ENCODE data around the gene POLR2E.

POLR2E gene

DNA sequence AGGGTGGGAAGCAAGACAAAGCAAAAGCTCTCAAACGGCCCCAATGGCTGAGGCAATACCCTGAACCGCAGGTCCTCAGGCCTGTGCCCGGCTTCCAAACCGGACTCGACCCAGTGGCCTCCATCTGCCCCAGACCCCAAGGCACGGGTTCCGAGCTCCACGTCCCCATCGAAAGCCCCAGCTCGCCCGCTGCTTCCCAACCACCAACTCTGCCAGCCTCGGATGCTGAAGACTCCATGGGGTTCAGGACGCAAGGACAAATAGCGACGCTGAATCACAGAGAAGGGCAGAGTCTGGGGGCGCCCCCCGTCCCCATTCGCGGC, 559 bp downstream of the POLR2E start:
- DNase-seq (ENCODE audit: low spot score), result no peak

DNA sequence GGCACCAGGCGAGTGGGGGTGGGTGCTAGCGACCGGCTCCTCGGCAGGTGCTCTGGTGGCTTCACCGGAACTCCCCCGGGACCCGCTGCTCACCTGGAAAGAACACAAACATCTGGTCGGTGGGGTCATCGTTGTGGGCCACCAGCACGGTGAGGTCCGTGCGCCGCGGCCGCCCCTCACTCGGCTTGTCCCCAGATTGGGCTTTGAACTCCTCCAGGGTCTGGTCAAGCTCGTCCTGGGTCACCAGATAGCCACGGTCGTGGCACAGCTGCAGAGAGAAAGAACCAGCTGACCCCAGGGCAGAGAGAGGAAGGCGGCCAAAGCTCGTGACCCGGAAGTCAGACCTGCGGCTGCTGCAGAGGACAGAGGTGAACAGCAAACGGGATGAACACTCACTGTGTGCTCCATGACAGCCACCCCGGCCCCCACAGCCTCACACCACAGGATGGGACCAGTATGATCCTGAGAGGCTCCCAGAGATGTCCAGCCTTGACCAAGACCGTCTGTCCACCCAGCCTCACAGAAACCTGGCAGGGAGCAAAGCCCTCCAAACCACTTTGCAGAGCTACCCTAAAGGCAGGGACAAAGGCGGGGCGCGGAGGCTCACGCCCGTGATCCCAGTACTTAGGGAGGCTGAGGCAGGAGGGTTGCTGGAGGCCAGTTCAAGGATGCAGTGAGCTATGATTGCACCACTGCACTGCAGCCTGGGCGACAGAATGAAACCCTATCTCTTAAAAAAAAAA, 1.2 kb downstream of the POLR2E start:
- no peak for DNase-seq (ENCODE audit: low spot score)

DNA sequence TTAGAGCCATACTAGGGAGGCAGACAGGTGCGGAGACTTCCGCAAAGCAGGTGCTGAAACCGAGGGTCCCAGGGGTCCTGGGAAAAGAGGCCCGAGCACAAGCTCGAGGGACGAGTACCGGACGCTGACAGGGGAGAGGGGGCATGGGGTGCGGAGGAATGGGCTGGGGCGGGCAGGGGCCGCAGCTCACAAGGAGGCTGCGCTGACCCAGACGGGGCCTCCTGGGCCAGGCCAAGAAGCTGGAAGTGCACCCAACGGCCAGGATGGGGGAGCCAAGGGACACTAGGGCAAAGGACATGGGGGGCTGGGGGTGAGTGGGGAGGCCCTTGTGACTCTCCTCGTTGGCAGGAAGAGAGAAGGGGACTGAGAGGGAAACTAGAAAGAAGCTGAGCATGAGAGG, 1.8 kb downstream of the POLR2E start:
- DNase-seq (ENCODE audit: low spot score), result no peak

DNA sequence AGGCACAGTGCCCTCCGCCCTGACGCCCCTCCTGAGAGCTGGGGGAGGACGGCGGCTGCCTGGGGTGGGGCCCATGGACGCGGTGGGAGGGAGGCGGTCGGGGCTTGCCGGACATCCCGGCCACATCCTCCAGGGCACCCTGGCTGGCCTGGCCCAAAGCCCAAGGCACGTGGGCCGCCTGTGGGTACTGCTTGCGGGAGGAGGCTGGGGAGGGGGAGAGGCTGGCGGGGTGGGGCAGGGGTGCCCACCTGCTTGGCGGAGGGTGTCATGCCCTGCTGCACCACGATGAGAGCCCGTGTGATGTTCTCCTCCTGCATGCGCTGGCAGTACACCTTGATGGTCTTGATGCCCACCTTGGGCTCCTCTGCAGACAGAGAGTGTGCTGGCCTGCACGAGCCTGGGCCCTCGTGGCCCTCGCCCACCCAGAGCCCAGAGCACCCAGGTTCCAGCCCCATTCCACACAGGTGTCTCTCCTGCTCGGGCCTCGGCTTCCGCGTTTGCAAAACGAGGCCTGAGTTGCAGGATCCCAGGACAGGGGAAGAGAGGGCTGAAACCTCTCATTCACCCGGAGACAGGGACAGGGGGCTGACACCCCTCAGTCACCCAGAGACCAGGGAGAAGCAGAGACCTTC, 3.5 kb downstream of the POLR2E start:
- DNase-seq (ENCODE audit: low spot score), result no peak

DNA sequence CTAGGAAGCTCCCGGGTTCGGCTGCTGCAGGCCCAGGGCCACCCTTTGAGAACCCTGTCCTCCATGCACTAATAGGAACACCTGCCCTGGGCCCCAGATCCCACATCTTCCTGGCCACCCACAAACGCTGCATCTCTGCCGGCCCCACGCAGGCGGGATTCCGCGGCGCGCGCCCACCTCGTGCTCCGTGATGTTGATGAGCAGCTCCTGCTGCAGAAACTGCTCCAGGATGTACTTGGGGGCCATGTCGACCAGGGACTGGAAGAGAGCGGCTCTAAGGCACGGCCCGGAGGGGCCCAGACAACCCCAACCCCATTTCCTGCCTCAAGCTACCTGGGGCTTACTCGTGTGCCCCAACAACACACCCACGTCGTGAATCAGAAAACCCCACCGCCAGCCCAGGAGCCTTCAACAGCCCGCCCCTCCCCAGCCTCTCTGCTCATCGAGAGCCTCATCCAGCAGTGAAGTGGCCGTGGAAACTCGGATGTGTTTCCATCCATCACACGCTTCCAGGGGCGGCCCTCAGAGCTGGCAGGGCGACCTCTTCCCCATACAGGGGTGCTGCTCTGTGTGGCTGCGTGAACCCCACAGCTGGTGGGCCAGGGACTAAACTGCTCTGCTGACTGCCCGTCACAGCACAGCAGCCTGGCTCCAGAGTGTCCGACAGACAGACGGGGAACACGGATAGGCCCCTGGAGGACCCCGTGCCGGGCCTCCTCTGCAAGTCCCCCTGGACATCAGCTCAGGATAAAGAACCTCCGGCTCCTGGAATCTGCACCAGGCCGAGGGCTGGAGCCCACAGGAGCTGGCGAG, 4.2 kb downstream of the POLR2E start:
- DNase-seq (ENCODE audit: low spot score), result no peak

DNA sequence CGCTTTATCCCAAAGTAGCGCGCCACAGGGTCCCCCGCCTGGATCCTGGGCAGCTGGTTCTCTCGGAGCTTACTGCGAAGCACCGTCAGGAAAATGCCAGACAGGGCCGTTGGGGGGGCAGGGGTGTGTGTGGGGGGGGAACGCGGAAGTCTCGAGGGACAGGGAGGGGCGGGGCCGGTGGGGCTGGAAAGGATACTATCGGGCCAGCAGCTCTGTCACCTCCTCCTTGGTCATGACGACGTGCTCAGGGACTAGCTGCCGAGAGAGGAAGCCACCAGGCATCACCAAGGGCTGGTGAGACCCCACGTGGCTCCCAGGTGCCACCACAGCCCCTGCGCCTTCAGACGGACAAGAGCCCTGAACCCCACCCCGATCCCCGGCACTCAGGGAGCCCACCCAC, 5.3 kb downstream of the POLR2E start:
- DNase-seq (ENCODE audit: low spot score), result no peak

DNA sequence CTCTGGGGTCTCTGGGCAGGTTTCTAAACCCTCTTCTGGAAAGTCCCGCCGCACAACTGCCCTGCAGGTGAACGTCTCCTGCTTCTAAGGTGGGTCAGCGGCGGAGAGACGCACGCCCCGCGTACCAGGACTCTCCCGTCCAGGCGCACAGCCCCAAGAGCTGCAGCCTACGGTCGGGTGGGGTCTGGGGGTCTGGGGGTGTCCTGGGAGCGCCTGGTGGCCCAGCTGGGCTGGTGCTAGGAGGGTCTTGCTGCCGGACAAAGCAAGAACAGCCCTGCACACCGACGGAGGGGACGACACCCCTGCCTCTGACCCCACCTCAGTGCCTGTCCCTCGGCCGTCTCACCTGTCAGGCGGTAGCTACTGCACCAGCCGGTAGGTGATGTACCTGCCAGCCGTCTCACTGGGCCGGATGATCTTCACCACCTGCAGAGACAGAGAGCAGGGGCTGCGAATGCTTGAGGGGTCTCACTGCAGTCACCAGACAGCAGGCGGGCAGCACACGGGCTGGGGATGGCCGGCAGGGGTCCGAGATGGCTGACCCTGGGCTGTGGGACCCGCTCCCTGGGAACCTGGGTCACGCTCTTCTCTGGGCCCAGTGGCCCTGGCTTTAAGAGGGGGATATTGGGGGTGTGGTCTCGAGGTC, 5.9 kb downstream of the POLR2E start:
- DNase-seq (ENCODE audit: low spot score), result no peak

DNA sequence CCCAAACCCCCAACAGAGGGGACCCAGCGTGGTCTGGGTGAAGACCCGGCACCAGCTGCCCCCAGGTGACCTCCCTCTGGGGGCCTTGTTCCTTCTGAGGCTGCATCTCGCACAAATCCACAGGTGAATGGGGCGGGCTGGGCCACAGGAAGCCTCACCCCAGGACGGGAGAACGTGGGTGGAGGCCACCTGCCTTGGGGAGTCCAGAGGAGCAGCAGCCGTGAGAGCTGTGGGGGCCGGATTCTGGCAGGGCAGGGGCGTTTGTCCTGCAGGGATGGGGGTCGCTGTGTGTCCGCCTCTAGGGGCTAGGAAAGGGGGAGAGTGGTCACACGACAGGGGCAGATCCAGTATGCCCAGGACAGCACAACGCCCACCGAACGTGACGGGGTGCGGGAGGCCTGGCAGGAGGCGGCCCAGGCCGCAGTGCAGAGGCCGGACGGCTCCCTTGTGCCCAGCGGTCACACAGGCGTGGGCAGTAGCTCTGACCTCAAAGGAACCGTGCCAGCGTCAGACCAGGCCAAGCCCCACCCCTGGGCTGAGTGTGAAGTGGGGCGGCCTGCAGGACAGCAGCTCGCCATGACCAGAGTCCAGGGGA, 6.7 kb downstream of the POLR2E start:
- no peak for DNase-seq (ENCODE audit: low spot score)

DNA sequence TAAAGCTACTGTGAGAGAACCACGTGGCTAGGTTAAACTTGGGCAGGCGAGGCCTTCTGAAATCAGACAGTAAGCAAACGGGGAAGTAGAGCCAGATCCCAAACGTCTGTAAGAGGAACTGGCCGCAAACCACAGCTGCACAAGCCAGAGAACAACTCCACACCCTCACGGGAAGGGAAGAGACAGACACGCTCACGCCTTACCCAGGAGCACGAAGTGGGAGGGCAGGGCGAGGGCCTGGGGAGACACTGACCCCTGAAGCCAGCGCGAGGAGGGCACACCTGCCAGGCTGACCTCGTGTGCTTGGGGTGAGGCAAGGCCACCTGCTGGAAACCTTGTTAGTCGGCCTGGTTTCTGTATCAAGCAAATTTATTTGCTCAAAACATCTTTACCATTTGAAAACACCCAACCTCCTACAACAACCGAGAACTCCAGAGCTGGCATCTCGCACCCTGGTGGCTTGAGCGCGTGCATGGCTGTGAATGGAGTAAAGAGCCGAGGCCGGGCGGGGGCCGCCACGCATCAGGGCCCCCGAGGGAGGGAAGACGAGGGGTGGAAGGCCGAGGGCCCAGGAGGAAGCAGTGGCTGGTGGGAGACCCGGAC, 7.3 kb downstream of the POLR2E start:
- DNase-seq (ENCODE audit: low spot score), result peak; percentile 81

DNA sequence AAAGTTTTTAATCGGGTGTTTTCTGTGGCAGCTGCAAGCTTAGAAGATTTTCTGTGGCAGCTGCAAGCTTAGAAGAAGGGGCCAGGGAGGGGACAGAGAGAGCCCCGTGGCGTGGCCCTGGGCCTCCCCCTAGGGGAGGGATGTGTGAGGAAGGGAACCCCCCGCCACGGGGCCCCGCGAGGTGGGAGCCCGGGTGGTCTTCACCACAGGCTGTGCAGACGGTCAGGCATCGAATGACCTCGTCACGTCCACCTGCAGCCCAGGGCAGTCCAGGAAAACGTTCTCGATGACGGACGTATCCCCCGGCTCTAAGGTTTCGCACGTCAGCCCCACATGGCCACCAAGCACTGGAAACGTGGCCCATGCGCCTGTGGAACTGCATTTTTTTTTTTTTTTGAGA, 8.6 kb downstream of the POLR2E start:
- no peak for DNase-seq (ENCODE audit: low spot score)

DNA sequence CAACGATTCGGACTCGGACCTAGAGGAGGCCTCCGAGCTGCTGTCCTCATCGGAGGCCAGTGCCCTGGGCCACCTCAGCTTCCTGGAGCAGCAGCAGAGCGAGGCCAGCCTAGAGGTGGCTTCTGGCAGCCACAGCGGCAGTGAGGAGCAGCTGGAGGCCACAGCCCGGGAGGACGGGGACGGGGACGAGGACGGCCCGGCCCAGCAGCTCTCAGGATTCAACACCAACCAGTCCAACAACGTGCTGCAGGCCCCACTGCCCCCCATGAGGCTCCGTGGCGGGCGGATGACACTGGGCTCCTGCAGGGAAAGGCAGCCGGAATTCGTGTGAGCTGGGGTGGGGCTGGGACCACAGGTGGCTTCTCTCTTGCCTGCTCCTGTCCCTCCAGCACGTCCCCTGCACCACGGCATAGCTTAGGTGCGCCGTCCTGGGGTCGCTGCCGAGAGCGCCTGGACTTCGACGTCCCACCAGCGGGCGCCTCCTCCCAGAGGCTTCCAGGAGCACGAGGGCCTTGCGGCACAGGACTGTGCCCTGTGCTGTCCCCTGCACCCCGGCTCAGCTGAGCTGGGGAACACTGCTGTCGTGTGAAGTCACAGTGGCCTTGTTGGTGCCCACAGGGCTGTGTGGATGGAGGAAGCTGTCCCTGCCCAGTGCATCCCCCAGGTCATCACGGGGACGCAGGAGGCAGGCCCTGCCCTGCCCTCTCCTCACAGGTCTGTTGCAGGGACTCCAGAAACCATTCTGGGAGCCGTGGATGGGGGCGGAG, 9.3 kb downstream of the POLR2E start:
- DNase-seq (ENCODE audit: low spot score), result no peak

DNA sequence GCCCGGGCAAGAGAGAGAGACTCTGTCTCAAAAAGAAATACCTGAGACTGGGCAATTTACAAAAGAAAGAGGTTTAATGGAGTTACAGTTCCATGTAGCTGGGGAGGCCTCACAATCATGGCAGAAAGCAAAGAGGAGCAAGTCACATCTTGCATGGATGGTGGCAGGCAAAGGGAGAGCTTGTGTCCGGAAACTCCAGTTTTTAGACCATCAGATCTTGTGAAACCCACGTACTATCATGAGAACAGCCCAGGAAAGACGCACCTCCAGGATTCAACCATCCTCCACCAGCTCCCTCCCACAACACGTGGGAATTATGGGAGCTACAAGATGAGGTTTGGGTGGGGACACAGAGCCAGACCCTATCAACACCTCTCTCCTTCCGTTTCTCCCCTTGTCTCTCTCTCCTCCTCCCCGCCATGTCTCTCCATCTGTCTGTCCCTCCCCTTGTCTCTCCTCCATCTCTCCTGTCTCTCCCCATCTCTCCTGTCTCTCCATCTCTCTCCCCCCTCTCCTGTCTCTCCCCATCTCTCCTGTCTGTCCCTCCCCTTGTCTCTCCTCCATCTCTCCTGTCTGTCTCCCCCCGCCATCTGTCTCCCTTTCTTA, 10.0 kb downstream of the POLR2E start:
- DNase-seq (ENCODE audit: low spot score), result no peak

DNA sequence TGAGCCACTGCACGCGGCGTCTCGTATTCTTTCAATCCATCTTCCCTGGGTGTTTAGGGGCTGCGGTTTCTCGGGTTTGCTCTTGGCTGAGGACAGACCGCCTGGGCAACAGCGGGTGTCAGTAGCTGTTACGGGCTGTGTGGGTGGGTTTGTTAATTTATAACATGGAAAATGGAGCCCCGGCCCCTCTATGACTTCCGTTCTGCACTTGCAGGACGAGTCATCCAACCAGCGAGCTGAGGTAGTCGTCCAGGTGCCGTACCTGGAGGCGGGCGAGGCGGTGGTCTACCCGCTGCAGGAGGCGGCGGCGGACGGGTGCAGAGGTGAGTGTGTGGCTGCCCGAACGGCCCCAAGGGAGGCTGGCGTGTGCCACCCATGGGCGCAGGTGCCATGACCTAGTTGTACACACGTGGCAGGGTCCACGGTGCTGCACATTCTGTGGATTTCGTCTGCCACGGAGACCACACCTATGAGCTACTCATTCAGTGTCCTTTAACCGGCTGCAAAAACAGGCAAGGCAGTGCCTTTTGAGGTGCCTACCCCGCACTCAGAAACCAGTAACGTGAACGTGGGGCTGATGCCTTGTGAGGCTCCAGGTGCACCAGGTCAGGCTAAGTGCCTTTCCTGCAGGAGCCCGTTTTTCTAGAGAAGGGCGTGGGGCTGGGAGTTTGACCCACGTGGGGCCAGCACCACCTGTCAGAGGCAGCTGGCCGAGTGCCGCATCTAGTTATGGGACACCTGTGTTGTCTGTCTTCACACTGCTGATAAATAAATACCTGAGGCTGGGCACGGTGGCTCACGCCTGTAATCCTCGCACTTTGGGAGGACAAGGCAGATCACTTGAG, 10.9 kb downstream of the POLR2E start:
- DNase-seq (ENCODE audit: low spot score), result no peak

DNA sequence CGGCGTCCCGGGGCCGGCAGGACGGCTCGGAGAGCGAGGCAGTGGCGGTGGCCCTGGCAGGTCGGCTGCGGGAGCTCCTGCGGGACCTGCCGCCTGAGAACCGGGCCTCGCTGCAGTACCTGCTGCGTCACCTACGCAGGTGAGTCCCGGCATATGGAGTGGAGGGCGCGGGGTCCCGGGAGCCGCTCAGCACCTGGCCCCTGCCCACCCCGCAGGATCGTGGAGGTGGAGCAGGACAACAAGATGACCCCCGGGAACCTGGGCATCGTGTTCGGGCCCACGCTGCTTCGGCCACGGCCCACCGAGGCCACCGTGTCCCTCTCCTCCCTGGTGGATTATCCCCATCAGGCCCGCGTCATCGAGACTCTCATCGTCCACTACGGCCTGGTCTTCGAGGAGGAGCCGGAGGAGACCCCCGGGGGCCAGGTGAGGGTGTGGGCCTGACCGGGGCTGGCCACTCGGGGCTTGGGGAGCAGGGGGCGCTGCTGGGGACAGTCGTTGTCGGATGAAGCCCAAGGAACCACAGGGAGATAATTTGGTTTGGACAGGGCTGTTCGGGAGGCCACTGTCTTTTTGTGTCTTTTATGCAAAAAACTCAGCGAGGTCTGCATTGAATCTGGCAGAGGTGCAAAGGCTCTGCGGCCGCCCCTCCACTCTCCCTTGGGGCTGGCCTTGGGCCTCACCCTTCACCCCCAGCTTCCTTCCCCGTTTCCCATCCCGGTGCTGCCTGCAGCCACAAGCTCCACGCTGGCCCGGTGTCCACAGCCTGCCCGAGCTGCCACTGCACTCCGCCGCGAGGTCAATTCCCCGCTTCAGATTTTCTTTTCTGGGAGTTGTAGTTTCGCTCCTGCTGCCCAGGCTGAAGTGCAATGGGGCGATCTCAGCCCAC, 12.0 kb downstream of the POLR2E start:
- no peak for DNase-seq (ENCODE audit: low spot score)

DNA sequence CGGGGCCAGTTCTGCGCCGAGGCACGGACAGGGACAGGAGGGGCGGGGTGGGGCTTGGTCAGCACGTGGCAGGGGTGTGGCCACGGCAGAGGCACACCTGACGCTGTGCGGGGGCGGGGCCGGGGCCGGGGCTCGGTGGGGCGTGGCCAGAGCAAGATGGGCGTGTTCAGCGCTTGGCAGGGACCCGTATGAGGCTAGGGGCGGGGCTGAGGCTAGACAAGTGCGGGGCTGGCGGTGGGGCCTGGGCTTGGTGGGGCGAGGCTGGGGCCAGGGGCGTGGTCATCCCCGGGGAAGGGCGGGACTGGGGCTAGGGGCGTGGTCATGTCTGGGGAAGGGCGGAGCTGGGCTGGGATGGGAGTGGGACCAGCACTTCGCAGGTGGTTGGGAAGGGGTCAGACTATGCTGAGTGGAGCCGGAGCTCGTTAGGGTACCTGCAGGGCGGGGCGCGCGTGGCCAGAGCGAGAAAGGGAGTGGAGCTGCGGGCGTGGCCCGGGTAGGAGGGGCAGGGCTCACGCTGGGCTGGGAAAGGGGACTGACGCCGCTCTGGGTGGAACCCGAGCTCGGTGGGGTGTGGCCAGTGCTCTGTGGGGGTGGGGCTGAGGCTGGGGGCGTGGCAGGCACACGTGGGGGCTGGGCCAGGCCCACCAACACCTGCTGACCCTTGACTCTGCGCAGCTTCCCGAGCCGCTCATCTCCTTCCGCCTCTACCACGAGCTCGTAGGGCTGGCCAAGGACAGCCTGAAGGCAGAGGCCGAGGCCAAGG, 12.8 kb downstream of the POLR2E start:
- no peak for DNase-seq (ENCODE audit: low spot score)

DNA sequence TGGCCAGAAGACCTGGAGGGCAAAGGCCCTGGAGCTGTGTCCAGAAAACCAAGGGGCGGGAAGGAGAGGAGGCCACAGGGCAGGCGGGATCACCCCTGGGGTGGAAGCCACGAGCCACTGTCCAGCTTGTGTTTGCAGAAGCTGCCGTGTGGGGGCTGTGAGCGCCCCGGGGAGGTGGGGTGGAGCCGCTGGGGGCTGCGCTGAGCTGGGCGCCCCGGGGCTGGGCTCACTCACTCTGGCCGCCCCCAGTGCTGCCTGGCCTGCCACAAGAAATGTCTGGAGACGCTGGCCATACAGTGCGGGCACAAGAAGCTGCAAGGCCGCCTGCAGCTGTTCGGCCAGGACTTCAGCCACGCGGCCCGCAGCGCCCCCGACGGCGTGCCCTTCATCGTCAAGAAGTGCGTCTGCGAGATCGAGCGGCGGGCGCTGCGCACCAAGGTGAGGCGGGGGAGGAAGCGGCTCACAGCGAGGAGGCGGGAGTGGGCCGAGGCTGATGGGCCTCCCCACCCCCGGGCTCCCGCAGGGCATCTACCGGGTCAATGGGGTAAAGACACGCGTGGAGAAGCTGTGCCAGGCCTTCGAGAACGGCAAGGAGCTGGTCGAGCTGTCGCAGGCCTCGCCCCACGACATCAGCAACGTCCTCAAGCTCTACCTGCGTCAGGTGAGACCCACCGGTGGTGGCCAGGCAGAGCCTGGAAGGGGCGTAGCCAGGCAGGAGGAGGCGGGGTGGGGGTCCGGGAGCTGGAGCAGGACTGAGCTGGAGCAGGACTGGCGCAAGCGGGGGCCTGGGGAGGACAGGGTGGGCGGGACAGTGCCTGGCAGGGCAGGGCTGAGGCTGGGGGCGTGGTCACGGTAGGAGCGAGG, 13.6 kb downstream of the POLR2E start:
- no peak for DNase-seq (ENCODE audit: low spot score)
